NOMO-1 treated with dmso at 0.1 percent for 144 hours (cell line): Measurements from ENCODE around the gene RPAP2.
"Not testable (repeated sequence)": the region's sequence is repeated elsewhere in the genome, so short reads cannot be mapped to it uniquely, and the experiment has no call there.

Source experiments
- DNase-seq: peaks from one replicate; lab custom pipeline; 2025; ENCODE audit not compliant: unreplicated experiment; lab: John Stamatoyannopoulos, UW

The RPAP2 gene

DNA sequence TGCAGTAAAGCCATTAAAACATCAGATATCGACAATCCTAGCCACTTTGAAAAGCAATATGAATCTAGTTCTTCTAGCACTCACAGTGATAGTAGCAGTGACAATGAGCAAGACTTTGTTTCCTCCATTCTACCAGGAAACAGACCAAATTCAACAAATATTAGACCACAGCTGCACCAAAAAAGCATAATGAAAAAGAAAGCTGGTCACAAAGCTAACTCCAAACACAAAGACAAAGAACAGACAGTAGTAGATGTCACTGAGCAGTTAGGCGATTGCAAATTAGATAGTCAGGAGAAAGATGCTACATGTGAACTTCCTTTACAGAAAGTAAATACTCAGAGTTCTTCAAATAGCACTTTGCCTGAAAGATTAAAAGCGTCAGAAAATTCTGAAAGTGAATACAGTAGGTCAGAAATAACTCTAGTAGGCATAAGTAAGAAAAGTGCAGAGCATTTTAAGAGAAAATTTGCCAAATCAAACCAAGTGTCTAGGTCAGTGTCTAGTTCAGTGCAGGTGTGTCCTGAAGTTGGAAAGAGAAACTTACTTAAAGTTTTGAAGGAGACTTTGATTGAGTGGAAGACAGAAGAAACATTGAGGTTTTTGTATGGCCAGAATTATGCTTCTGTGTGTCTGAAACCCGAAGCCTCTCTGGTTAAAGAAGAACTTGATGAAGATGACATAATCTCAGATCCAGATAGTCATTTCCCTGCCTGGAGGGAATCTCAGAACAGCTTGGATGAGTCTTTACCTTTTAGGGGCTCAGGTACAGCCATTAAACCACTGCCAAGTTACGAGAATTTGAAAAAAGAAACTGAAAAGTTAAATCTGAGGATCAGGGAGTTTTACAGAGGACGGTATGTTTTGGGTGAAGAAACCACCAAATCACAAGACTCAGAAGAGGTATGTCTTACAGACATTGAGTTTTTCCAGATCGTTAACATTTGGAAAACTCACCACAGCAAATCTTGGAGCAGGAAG, 24.9 kb downstream of the RPAP2 start:
- DNase-seq: no peak

DNA sequence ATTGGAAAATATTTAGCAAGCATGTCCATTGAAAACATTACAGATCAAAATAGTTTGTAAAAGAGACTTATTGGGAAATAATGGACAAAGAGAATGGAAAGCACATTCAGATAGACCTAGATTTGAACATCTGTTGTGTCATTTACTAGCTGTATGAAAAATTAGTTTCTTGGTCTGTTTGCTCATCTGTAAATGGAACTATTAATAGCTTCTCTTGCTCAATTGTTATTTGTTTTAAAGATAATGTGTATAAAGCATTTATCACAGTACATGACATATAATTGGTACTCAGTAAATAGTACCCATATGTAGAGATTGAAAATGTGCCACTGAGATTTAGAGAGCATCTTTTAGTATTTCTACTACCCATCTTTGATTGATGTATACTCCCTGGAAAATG, 25.9 kb downstream of the RPAP2 start:
- no peak for DNase-seq

DNA sequence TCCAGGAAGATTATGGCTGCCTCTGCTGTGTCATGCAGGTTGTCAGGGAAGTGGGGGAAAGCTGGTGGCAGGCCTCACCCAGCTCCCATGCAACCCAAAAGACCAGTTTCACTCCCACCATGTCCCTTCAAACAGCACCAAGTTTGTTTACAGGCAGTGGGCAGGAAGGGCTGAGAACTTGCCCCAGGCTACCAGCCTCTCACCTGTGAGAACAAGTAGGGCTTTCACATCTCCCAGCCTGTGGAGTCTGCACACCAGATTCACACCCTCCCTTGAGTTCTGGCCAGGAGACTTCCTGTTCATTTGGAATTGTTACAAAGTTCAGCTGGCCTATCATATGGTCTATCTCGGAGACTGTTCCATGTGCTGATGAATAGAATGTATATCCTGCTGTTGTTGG, 27.8 kb downstream of the RPAP2 start:
- no peak for DNase-seq

DNA sequence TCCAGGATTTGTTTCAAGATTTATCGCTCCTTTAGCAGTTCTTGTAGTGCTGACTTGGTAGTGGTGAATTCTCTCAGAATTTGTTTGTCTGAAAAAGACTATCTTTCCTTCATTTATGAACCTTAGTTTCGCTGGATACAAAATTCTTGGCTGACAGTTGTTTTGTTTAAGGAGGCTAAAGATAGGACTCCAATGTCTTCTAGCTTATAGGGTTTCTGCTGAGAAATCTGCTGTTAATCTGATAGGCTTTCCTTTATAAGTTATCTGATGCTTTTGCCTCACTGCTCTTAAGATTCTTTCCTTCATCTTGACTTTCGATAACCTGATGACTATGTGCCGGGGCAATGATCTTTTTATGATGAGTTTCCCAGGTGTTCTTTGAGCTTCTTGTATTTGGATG, 28.9 kb downstream of the RPAP2 start:
- no peak for DNase-seq

DNA sequence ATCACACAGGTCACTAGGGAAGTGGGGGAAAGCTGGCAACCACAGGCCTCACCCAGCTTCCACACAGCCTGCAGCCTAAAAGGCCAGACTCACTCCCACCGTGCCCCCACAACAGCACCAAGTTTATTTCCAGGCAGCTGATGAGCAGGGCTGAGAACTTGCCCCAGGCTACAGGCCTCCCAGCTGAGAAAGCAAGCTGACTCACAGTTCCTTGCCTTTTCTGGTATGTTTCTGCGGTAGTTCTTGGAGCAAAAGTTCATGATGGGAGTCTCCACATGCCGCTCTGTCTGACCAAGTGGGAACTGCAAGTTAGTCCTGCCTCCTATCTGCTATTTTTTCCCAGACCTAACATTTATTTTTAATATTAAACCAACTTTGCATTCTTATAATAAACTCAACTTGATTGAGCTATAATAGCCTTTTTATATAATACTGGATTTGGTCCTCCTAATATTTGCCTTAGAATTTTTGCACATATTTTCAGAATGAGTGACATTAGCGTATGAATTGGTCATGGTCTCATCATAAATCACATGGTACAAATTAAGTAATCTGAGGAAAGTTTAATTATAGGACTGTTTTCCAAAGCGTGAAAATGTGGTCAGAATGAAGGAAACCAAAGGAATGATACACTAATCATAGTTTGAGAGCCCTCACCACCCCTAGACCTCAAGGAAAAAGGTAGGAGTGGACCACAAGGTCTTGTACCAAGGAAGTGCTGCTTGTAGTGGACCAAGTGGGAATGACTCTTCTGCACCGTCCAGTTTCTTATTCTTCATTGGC, 30.7 kb downstream of the RPAP2 start:
- no peak for DNase-seq

DNA sequence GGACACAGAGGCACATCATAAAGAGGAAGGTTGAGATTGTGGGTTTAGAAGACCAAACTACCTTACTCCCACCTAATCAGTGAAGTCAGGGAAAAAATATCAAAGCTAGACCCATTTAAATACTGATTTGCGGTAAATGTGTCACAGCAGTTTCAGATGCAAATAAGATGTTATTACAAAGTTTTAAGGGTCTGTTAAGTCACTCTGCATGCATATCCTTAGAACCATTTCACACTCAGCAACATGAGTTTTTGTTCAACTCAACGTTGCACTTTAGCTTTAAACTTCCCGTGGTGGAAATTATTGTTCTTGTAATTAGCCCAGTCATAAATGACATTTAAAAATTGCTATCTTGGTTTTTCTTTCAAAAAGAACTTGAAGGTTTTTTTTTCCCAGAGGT, 34.8 kb downstream of the RPAP2 start:
- DNase-seq: no peak

DNA sequence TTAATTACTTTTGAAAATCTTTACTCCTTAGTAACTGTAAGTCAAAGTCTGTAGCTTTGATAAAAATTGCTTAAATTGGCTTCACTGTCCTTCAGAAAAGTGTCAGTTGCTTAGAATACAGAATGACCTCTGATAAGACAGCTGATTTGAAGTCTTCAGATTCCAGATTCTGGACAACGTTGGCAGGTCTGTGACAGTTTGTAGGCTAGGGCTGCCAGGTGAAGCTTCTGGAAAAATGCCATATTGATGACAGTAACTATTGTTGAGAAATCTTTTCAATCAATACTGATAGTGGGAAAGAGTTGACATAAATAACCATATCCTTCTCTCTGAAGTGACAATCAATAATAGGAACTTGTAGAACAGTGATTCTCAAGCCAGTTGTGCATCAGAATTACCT, 41.3 kb downstream of the RPAP2 start:
- DNase-seq: no peak

DNA sequence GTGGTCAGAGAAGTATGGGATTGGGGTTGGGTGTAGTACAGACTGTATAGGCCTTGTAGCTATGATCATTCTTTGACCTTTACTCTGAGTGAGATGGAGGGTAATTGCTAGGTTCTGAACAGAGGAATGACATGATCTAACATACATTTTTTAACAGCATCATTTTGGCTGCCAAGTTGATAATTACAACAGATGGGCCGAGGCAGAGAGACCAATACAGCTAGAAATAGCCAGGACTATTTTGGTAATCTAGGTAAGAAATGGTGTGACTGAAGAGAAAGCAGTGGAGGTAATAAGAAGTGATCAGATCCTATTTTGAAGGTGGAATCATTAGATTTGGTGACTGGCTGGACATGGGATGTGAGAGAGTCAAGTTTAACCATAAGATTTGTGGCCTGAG, 43.5 kb downstream of the RPAP2 start:
- DNase-seq: no peak

DNA sequence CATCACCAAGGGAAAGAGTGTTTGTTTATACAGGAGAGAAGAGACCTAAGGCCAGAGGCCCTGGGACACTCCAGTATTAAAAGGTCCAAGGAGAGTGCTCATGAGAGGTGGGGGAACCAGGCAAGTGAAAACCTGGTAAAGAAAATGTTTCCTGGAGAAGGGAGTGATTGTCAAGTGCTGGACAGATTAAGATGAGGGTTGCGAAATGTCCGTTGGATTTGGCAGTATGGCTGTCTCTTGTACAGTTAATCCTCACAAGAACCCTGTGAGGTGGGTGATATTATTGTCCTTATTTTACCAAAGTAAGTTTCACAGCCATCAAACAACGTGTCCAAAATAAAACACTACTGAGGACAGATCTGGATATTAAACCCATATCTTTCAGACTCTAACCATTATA, 44.2 kb downstream of the RPAP2 start:
- DNase-seq: no peak

DNA sequence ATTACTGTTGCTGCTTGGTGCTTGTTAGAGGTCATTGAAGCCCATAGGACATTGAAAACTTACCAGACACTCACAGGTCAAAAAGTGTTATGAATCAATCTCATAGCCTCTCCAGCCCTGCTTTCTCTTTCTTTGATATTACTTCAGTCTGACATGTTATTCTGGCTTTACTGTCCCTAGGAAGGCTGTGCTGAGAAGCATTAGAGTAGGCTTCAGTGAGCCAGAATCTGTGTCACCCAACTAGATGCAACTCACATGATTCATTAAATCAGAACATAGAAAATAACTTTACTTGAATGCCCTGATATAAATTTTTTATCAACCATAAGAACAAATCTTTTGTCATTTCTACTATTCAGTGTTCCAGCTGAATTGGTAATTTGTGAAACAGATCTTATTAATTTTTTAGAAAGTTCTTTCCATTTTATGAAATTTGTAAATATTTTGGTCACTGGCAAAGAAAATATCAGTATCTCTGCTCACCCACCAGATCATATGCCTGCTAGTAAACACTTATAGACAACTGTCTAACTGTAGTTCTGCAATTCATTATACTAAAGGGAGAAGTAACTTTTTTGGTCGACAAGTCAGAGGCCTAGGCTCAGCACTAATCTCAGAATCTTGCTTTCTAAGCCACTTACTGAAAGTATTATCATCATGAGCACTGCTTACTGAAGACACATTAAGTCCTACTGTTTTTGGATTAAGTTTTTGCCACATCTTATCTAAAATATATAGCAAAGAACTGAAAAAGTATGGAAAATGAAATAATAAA, 48.2 kb downstream of the RPAP2 start:
- DNase-seq: no peak

DNA sequence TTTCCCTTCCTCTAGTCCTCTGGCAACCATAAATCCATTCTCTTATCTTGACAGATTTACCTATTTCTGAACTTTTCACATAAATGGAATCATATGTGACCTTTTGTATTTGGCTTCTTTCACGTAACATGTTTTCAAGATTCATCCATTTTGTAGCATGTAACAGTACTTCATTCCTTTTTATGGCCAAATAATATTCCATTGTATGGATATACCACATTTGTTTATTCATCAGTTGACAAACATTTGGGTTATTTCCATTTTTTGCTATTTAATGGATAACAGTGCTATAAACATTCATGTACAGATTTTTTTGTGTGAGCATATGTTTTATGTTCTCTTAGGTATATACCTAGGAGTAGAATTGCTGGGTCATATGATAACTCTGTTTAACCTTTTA, 54.0 kb downstream of the RPAP2 start:
- DNase-seq: no peak

DNA sequence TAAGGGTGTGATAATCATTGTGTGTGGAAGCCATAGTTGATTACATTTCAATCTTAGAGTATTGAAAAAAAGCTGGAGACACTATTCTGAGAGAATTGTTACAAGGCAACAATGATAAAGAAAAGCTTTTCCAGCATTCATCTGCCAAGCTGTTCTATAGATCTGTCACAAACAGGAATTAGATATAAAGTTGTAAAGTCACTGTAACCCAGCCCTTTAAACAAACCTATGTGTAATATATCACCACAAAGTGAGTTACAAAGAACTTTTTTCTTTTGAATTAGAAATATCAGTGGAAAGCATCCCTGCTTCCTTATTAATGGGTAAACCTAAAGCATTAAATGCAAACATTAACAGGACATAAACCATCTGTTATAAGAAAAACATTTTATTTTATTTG, 55.4 kb downstream of the RPAP2 start:
- no peak for DNase-seq

DNA sequence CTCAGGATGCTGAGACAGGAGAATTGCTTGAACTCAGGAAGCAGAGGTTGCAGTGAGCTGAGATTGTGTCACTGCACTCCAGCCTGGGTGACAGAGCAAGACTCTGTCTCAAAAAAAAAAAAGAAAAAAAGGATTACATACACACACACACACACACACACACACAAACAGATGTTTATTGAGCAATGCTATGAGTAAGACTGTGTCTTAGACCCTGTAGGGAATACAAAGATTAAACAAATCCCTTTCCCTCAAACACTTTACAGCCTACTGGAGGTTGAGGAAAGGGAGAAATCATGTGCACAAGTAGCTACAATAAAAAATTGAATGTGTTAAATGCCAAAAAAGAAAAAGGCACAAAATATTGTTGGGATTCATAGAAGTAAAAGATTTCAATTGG, 58.1 kb downstream of the RPAP2 start:
- DNase-seq: no peak

DNA sequence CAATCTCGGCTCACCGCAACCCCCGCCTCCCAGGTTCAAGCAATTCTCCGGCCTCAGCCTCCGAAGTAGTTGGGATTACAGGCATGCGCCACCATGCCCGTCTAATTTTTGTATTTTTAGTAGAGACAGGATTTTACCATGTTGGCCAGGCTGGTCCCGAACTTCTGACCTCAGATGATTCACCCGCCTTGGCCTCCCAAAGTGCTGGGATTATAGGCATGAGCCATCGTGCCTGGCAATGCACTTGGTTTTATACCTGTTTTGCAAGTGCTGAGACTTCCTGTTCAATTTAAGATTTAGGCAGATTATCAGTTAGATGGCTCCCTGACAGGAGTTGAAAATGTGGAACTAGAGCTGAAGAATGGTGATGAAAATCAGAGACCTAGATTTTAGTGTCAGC, 60.5 kb downstream of the RPAP2 start:
- DNase-seq: not testable (repeated sequence)

DNA sequence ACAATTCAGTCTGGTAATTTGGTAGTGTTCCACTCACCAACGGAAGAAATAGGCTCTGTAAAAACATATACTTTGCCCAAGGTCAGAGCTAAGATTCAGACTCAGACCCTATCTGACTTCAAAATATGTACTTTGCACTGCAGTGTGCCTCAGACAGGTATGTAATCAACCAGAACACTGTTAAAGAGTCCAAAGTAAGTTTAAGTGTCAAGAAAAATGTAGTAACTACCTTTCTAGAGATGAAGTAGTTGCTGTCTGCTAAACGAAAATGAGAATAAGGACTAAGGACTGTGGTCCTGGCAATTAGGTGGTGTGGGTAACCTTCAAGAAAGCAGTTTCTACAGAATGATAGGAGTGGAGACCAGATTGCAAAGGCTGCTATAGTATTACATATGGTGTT, 61.1 kb downstream of the RPAP2 start:
- no peak for DNase-seq

DNA sequence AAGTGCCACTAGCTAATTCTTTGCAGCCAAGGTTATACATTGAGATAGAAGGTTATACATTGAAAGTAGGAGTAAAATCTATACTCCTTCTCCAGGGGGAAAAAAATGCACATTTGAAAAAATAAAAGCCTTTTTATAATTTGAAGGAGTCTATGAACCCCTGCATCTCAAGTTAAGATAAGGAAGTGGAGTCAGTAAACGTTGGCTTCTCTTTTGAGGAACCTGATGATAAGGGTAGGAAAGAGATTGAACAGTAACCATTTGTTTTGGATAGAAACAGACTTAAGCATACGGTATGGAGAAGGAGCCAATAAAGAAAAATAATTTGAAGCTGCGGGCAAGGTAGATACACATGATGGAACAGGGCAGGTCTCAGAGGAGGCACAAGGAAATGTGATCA, 64.1 kb downstream of the RPAP2 start:
- no peak for DNase-seq

DNA sequence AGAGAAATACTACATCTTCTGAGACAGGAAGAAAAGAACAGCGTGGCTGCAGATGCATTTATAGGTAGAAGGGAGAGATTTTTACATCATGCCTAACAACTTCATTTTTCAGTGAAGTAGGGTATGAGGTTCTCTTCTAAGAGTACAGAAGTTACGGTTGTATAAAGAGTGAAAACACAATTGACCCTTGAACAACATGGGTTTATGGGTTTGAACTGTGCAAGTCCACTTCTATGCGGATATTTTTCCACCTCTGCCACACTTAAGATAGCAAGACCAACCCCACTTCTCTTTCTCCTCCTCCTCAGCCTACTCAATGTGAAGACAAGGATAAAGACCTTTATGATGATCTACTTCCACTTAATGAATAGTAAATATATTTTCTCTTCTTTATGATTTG, 64.5 kb downstream of the RPAP2 start:
- no peak for DNase-seq

DNA sequence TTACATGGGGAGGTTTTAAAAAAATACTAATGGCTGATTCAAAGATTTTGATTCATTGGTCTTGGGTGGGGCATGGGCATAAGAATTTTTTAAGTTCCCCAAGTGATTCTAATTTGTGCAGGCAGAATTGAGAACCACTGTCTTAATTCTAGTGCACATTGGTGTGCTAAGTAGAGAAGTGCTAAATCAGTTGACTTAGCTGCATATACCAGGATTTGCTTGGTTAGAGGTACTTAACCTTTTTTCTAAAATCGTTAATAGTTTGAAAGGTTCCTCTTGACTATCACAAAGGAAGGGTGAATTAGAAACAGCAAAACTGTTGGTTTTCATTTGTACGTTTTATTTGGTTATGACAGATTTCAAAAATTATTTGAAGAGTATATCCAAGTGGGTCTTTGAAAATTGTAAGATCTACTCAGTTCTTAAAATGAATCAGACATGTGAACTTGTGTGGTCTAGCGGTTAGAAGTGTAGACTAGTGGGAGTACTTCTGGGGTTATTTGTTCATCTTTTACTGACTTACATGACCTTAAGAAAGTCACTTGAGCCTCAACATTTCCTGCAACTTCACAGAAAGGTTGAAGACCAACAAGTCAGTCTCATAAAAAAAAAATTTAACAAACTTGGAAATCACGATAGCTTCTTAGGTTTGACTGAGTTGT, 66.7 kb downstream of the RPAP2 start:
- no peak for DNase-seq

DNA sequence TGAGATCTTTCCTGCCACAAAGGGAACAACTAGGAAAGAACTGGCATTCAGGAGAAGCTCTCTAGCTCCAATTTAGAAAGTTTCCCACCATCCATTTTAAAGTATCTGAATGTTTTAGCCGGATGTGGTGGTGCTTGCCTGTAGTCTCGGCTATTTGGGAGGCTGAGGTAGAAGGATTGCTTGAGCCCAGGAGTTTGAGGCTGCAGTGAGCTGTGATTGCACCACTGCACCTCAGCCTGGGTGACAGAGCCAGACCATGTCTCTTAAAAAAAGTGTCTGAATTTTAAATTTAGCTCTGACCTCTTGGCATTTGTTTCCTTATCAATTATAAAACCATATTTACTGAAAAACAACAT, 67.2 kb downstream of the RPAP2 start:
- no peak for DNase-seq

DNA sequence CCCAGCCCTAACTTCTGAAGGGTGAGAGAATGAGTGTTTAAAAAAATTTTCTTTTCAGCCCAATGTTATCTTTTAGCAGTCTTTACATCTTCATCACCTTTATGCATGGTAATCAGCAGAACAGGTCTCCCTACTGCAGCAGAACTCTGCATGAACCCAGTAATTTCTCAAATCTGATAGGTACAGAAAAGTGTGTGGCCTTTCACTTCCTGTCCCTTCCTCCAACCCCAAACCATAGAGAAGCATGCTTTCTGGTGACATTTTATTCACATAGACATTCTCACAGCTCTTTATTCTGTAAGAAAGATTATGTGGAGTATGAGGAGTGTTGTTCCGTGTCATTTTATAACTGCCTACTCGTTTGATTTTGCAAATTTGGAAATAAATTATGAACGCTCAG, 68.6 kb downstream of the RPAP2 start:
- DNase-seq: no peak

DNA sequence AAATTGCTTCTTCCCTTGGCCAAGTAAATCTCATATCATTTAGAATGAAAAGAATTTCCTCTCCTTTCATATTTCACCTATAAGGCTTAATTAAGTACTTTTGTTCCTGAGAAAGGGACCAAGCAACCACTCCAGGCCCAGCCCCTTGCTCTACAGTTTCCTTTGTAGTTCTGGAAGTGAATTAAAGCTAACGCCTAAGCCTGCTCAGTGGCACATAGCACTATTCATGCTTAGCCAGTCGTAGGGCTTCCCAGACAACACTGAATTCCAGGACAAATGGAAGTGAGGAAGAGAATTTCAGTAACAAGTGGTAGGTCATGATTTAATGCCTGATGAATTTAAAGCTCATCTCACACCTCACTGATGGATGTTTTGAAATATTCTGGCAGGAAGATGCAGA, 73.3 kb downstream of the RPAP2 start:
- no peak for DNase-seq
